Lung microvascular endothelial cell (primary cell): ENCODE measurements around the gene MIS18BP1. TPM values are rescaled to one million over a fixed set of nuclear protein-coding genes. Genes with fewer than 3 reads are reported as not detected.
"Not testable (repeated sequence)": the region's sequence is repeated elsewhere in the genome, so short reads cannot be mapped to it uniquely, and the experiment has no call there.

Experiments used
- DNase-seq, 2 donors: peaks; one replicate each; pipeline versions ENCODE4 v3.0.0 to v3.0.0-alpha.2; 2010; ENCODE audit warnings: low read depth in 2 of 2
- total RNA-seq: library from RNA; depleted of rRNA; stranded (reverse); fragments of >200 nt; gene quantifications from 2 replicates; pipeline ENCODE4 v1.2.1, GENCODE V29; 2014

Gene MIS18BP1
- 25.1 and 40.1 TPM in 2 replicates for total RNA-seq

DNA sequence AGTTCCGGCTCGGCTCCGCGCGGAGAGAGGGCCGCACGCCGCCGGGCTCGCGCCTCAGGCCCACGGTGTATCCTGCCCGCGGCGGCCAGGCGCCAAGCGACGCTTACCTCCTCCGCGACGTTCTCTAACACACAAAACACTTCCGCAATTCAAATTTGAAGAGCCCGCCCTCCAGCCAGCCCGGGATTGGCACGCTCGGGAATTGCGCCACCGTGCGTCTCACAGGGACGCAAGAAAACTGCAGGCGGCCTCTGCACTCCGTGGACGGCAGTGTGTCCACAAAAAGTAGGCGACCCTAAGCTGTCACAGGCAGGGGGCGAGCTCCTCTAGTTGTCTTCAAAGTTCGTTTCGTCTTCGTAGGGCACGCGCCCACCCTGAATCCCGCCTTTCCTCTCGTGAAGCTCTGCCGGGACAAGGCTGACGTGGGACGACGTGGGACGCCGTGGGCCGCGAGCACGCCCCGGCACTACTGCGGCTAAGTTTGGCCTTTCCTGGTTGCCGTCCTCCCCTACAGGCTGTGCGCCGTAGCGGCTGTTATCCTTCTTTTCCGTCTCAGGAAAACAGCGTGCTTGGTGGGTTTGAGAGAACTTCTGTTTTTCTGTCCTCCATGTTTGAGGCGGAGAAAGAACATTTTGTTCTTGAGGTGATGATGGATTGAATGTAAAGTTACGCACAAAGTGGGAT lies at the start of gene MIS18BP1:
TSS of gene MIS18BP1 (minus strand) at position 133 of the 684 bp plus-strand sequence. CDS start 5,916 bp downstream, outside the sequence.
- DNase-seq, result peak; percentile 97 to 98

DNA sequence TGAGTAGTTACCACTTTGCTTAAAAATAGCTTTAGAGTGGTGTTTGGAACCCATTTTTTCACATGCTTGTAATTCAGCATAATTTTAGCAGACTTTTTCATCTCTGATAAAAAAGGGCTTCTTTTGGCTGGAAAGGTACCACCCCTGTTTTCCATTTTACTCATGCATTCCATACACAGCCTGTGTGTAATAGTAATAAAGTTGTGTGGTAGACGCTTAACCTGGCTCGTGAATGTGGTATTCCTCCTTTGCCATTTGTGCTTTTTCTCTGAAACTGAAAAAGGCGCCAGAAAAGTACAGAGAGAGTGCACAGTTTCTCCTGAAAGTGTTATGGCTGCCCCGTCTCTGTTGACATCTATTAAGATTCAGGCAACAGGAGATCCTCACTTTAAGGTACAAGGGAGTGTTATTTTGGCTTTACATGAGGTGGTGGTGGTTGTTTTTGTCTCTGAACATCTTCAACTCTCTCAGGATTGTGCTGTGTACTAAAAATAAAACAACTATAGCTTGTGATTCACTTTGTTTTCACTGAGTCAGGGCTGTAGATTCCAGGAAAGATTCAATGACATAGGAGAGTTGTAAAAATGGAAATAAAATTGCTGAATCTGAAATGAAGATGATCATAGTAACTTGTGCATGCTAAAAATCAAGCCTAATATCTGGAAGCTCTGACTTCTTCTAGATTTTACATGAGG lies 45.6 kb upstream of the MIS18BP1 start:
- no peak for DNase-seq

GRCh38 chr14:45294796-45295195 lies 41.8 kb upstream of the MIS18BP1 start:
- not testable (repeated sequence) for DNase-seq

GRCh38 chr14:45290547-45290946 lies 37.5 kb upstream of the MIS18BP1 start:
- DNase-seq, result no peak

GRCh38 chr14:45287610-45288009 lies 34.6 kb upstream of the MIS18BP1 start:
- DNase-seq, result no peak

DNA sequence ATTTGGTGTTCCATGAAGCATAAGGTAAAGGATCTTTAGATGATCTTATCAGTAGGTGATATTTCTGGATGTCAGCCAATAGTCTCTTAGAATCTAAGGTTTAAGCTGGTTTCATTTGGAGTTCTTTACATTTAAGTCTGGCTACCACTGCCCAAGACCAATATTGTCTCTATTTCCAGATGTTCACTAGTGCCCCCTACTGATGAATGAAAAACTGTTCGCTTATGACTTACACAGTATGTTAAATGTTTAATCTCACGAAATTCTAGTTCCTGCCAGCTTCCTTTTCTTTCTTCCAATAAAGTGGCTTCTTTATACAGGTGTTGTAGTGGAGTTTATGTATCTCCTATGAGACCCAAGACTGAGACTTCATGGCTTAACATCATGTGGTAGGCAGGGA lies 31.8 kb upstream of the MIS18BP1 start:
- DNase-seq, result no peak

- DNase-seq, result not testable (repeated sequence)
Measured at GRCh38 chr14:45281731-45282400, 28.9 kb upstream of the MIS18BP1 start.

GRCh38 chr14:45271858-45272537 lies 19.0 kb upstream of the MIS18BP1 start:
- no peak for DNase-seq

GRCh38 chr14:45270031-45270430 lies 17.0 kb upstream of the MIS18BP1 start:
- no peak for DNase-seq

GRCh38 chr14:45267071-45267470 lies 14.1 kb upstream of the MIS18BP1 start:
- no peak for DNase-seq

- DNase-seq, result peak in 1 of 2 donors; percentile 37
Measured at GRCh38 chr14:45262637-45263036, 9.6 kb upstream of the MIS18BP1 start.

- DNase-seq, result no peak
Measured at GRCh38 chr14:45261209-45261608, 8.2 kb upstream of the MIS18BP1 start.

- no peak for DNase-seq
Measured at GRCh38 chr14:45258805-45259204, 5.8 kb upstream of the MIS18BP1 start.

- DNase-seq, result no peak
Measured at GRCh38 chr14:45258073-45258472, 5.1 kb upstream of the MIS18BP1 start.

- DNase-seq, result no peak
Measured at GRCh38 chr14:45254771-45255170, 1.8 kb upstream of the MIS18BP1 start.

DNA sequence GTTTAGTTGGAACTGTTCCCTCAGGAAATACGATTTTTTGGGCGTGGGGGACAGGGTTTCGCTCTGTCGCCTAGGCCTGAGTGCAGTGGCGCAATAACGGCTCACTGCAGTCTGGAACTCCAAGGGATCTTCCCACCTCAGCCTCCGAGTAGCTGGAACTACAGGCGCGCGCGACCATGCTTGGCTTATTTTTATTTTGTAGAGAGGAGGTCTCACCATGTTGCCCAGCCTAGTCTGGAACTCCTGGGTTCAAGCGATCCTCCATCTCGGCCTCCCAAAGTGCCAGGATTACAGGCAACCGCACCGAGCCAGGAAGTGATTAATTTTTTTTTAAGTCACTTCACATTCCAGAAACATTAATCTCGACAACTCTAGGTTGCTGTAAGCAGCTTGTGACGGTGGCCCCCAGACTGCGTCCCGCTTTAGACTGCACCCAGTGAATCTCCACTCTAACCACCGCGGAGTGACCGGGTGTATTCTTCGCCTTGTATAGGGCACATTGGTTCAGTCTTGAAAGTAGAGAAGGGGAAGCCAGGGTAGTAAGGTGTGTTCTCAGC lies 830 bp upstream of the MIS18BP1 start:
- DNase-seq, result peak in 1 of 2 donors; percentile 37

GRCh38 chr14:45252366-45253069 lies 484 bp downstream of the MIS18BP1 start:
- DNase-seq, result peak; percentile 25 to 35

DNA sequence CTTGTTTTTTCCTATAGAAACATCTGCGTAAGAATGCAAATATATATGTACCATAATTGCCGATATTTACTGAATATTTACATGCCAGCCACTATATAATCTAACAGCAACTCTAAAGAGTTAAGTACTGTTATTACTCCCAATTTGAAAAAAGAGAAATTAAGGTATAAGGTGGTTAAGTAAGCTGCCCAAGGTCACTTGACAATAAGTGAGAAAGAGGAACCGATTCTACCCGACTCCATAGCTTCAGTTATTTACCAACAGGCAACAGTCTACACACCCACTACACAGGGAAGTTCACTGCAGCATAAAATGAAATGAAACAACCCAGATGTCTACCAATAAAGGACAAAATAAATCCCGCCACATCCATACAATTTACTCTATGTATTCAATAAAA lies 1.1 kb downstream of the MIS18BP1 start:
- DNase-seq, result peak; percentile 34 to 47

DNA sequence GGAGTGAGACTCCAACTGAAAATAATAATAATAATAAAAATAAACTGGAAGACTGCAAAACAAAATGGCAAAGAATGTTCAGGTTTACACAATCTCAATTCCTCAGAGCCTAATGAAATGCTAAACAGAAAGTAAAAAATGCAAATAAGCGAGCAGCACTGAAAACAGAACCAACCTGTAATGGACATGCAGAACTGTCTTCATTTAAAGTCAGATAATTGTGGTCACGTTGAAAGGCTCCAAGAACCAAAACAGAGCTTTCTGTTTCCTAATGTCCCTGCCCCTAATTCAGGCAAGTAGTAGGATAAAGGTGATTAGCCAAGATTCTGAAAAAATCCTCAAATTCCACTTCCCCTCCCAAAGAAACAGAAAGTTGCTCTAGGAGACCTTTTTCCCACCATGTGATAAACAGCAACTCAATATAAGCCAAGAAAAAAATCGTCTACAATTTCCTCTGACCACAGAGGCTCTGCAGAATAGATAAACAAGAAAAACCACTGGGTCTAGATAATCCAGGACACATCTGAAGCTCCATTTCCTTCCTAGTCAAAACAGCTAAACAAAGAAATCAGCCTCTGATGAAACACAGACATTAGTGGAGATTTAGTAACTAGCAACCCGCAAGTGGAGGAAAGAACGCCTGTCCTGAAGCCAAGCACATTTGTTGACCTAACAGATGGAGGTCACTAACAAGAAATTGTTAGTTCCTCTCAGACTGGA lies 3.0 kb downstream of the MIS18BP1 start:
- peak; percentile 86 for DNase-seq

- DNase-seq, result no peak
Measured at GRCh38 chr14:45247427-45247826, 5.6 kb downstream of the MIS18BP1 start.
